Thoracic aorta (tissue), 2 donors: ENCODE results near the gene TNFAIP8. TPM values are rescaled to one million over a fixed set of nuclear protein-coding genes. Genes with fewer than 3 reads are reported as not detected.

ENCODE experiments used
- ATAC-seq: fragments of 150-250 bp; one replicate; pipeline ENCODE4 v1.8.0; 2017; ENCODE audit warnings: low read depth; ENCODE audit not compliant: insufficient number of reproducible peaks, low FRiP score
- DNase-seq: peaks from one replicate; pipeline ENCODE4 v3.0.0-alpha.2; 2020; ENCODE audit warnings: low spot score
- H3K27ac ChIP-seq, 2 donors: fragments of 200-600 bp; sonication (generic); 1 replicate in 1 of 2; 2 replicates in 1 of 2; pipeline ENCODE4 v1.5.1; 2016; ENCODE audit warnings: mild to moderate bottlenecking in 2 of 2, moderate library complexity in 2 of 2
- H3K27me3 ChIP-seq: fragments of 200-600 bp; sonication (generic); replicated peaks from 2 replicates; pipeline ENCODE4 v1.6.0; 2016; ENCODE audit warnings: mild to moderate bottlenecking; ENCODE audit not compliant: insufficient read depth
- H3K36me3 ChIP-seq: fragments of 200-600 bp; sonication (generic); one replicate; pipeline ENCODE4 v1.5.1; 2016
- H3K4me1 ChIP-seq, 2 donors: fragments of 200-600 bp; sonication (generic); 1 replicate in 1 of 2; 2 replicates in 1 of 2; pipeline versions ENCODE4 v1.5.1 to v1.6.0; 2016; ENCODE audit warnings: low read depth in 2 of 2, mild to moderate bottlenecking in 1 of 2; ENCODE audit not compliant: control insufficient read depth in 1 of 2
- H3K4me3 ChIP-seq: fragments of 200-600 bp; sonication (generic); 2 replicates; pipeline ENCODE4 v1.5.1; 2016; ENCODE audit warnings: mild to moderate bottlenecking
- H3K9me3 ChIP-seq: fragments of 200-600 bp; sonication (generic); 2 replicates; pipeline ENCODE4 v1.5.1; 2016
- CTCF ChIP-seq: fragments of 200-600 bp; sonication (generic); IDR thresholded peaks from one replicate; pipeline ENCODE4 v1.5.1; 2019; ENCODE audit warnings: antibody characterized with exemption
- total RNA-seq, 2 donors: library from RNA; depleted of rRNA; stranded (reverse); fragments of >200 nt; gene quantifications; one replicate each; pipeline versions ENCODE4 v1.1.0 to v1.2.3, GENCODE V29; 2016

Gene TNFAIP8
- total RNA-seq, 2 donors from 2014 or later = 16.8 to 34.1 TPM

GRCh38 chr5:119374901-119375300 lies 19.1 kb downstream of the TNFAIP8 start:
- Histone ChIP-seq H3K27ac (peak overlapping the region in 1 of 2 donors; percentile 30), H3K36me3 (no peaks in the 10 kb centered on the region), H3K4me3 (peak overlapping the region; percentile 2), H3K27me3 (no peaks in the 10 kb centered on the region), H3K4me1 (peaks cover 20 to 50% of the 10 kb centered on the region in 2 donors), H3K9me3 (no peaks in the 10 kb centered on the region)
- no peak for DNase-seq
- TF ChIP-seq CTCF = no peak
- no peak for ATAC-seq

GRCh38 chr5:119377066-119377465 lies 21.2 kb downstream of the TNFAIP8 start:
- DNase-seq = no peak
- Histone ChIP-seq H3K4me3 (no peak overlapping the region), H3K4me1 (peaks cover 11 to 35% of the 10 kb centered on the region in 2 donors), H3K27ac (no peak overlapping the region), H3K9me3 (no peaks in the 10 kb centered on the region), H3K27me3 (no peaks in the 10 kb centered on the region), H3K36me3 (no peaks in the 10 kb centered on the region)
- TF ChIP-seq CTCF = no peak
- no peak for ATAC-seq

GRCh38 chr5:119378075-119378700 lies 22.4 kb downstream of the TNFAIP8 start:
- DNase-seq = no peak
- no peak for TF ChIP-seq CTCF
- Histone ChIP-seq H3K27me3 (no peaks in the 10 kb centered on the region), H3K4me3 (no peak overlapping the region), H3K36me3 (no peaks in the 10 kb centered on the region), H3K4me1 (peaks cover 11 to 35% of the 10 kb centered on the region in 2 donors), H3K27ac (no peak overlapping the region), H3K9me3 (no peaks in the 10 kb centered on the region)
- no peak for ATAC-seq

GRCh38 chr5:119379096-119379495 lies 23.3 kb downstream of the TNFAIP8 start:
- Histone ChIP-seq H3K9me3 (no peaks in the 10 kb centered on the region), H3K4me1 (peaks cover 11 to 35% of the 10 kb centered on the region in 2 donors), H3K27ac (no peak overlapping the region), H3K27me3 (no peaks in the 10 kb centered on the region), H3K36me3 (no peaks in the 10 kb centered on the region), H3K4me3 (no peak overlapping the region)
- no peak for DNase-seq
- ATAC-seq = no peak
- no peak for TF ChIP-seq CTCF

- ATAC-seq (no peak), DNase-seq (no peak)
- H3K4me3 ChIP-seq = no peak overlapping the region
- peaks cover 11 to 30% of the 10 kb centered on the region in 2 donors for H3K4me1 ChIP-seq
- H3K27me3 ChIP-seq = no peaks in the 10 kb centered on the region
- no peaks in the 10 kb centered on the region for H3K36me3 ChIP-seq
- no peak for TF ChIP-seq CTCF
- no peaks in the 10 kb centered on the region for H3K9me3 ChIP-seq
- H3K27ac ChIP-seq = no peak overlapping the region
These were observed 24.2 kb downstream of the TNFAIP8 start for GRCh38 chr5:119379942-119380547.
